GM12873 (cell line): Measurements from ENCODE around the gene TMEM61.
A peak's percentile ranks its signal among the peaks of the same experiment; 100 is the strongest.

Experiments
- TF ChIP-seq, protein P1 (sequence below): IDR thresholded peaks from 2 replicates; pipeline ENCODE4 v1.5.1; 2012; ENCODE audit warnings: low read depth, mild to moderate bottlenecking, moderate library complexity, low read length, control low read depth; ENCODE audit not compliant: insufficient read depth; ENCODE audit errors: missing control alignments

TMEM61 gene

DNA sequence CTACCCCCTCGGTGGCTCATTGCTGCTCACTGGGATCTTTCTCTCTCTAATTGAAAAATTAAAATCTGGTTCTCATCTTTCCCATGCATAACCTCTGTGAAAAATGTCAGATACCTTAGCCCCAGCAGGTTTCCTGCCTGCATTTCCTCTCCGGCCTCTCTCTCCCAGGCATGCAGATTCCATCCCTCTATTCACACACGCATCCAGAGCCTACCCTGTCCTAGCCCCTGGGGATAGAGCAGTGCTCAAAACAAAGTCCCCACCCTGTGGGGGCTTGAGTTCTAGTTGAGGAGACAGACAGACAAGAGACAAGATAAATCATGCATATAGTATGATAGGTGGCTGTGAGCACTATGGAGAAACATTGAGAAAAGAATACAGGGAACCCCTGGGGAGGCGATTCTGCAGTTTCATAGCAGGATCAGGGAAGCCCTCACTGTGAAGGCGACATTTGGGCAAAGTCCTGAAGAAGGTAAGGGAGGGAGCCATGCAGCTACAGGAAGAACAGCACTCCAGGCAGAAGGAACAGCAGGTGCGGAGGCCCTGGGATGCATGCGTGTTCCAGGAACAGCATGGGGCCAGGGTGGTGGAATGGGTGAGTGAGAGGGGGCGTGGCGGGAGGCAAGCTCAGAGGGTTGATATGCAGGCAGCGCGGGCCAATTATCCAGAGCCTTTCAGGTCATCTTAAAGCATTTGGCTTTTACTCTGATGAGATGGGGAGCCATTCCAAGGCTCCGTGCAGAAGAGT lies 14.8 kb downstream of the TMEM61 start:
- TF ChIP-seq, protein P1, sequence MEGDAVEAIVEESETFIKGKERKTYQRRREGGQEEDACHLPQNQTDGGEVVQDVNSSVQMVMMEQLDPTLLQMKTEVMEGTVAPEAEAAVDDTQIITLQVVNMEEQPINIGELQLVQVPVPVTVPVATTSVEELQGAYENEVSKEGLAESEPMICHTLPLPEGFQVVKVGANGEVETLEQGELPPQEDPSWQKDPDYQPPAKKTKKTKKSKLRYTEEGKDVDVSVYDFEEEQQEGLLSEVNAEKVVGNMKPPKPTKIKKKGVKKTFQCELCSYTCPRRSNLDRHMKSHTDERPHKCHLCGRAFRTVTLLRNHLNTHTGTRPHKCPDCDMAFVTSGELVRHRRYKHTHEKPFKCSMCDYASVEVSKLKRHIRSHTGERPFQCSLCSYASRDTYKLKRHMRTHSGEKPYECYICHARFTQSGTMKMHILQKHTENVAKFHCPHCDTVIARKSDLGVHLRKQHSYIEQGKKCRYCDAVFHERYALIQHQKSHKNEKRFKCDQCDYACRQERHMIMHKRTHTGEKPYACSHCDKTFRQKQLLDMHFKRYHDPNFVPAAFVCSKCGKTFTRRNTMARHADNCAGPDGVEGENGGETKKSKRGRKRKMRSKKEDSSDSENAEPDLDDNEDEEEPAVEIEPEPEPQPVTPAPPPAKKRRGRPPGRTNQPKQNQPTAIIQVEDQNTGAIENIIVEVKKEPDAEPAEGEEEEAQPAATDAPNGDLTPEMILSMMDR: no peak

- TF ChIP-seq, protein P1: no peak
These were observed 15.4 kb downstream of the TMEM61 start for GRCh38 chr1:54995835-54996234.

DNA sequence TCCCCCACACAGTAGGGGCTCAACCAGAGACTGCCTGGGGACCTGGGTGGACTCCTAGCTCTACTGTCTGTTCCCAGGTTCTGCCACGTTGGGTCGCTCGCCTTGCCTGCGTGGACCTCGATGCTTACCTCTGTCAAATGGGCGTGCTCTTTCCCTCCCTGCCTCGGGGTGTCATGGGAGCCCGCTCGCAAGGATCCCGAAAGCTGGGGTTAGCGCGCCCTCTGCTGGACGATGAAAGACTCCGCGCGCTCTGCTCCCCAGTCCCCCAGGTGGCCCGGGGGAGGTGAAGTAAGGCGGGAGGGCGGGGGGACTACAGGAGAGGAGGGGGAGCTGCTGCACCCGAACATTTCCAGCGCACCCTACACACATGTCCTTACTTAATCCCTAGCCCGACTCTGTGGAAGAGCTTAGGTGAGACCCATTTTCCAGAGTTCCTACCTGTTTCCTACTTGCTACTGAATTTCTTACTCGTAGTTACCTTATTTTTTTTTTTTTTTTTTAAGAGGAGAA lies 16.0 kb downstream of the TMEM61 start:
- TF ChIP-seq, protein P1: peak; percentile 85

DNA sequence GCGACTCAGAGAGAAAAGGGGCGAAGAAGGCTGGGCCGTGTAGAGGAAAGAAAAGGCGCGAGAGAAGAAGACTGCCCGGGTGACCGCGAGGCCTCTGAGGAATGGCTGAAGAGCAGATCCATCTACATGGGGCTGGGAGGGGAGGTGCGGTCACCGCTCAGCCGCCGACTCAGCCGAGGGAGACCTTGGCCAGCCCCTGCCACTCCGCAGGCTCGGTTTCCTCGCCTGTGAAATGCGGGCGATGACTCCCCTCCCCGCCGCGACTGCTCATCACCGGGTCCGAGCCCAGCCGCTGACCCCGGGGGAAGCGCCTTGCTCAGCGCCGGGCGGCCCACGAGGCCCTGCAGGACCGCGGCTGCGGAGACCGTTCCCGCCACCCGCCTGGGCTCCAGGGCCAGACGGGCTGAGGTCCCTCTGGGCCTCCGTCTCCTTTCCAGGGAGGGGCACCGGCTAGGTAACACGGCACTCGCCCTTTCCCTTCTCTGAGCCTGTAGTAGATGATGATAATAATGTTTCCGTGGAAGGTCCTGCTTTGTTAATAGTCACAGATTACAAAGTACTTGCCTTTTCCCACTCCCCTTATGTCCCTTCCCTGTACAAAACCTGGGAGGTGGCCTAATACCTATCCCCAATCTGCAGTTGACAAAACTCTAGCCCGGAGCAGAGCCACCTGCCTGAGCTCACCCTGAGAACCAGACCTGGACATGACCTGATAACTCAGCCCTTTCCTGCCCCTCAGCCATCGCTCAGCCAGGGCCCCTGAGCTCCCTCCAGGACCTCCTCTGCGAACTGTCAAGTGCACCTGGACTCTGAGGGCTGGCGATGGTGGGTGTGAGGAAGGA lies 16.7 kb downstream of the TMEM61 start:
- TF ChIP-seq, protein P1: no peak

GRCh38 chr1:54997711-54997986 lies 17.2 kb downstream of the TMEM61 start:
- TF ChIP-seq, protein P1: no peak

DNA sequence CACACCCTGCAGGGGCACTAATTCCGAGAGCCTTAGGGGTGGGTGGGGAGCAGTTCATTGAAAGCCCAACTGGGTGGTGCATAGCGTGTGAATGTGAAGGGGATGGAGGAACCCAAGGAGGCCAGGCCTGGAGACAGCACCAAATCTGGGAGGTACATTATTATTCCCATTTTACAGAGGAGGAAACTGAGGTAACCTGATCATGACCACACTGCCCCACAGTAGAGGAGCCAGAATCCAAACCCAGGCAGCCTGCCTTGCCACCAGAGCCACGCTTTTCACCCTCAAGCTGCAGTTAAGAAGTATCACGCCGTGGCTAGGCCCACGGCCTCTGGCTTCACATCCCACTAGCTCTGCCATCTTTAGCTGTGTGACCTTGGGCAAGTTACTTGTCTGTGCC lies 17.7 kb downstream of the TMEM61 start:
- TF ChIP-seq, protein P1: no peak

DNA sequence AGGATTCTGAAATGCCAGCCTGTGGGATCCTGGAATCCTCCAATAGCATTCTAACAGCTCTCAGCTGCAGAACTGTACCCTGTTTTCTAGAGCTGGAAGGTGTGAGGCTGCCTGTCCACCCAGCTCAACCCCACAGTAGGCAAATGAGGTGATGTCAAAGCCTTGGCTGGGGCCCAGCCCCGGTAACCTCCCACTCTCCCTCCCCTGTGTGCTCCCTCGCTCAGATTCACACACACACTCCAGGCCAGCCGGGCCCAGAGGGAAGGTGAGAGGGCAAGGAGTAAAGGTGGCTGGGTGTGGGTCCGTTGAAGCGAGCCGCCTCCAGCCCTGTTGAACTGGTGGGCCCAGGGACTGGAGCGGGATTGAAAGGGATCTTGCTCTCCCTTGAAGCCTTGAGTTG lies 18.2 kb downstream of the TMEM61 start, which contains the start of gene BSND:
Gene BSND (plus strand): TSS at position 257 of the 400 bp plus-strand sequence. CDS start 254 bp downstream, outside the sequence.
- TF ChIP-seq, protein P1: no peak
